ENCODE results near the gene MAP2K3. TPM values are rescaled to one million over a fixed set of nuclear protein-coding genes. Genes with fewer than 3 reads are reported as not detected.

The MAP2K3 gene
- 15.0 and 22.4 TPM in 2 replicates for total RNA-seq

DNA sequence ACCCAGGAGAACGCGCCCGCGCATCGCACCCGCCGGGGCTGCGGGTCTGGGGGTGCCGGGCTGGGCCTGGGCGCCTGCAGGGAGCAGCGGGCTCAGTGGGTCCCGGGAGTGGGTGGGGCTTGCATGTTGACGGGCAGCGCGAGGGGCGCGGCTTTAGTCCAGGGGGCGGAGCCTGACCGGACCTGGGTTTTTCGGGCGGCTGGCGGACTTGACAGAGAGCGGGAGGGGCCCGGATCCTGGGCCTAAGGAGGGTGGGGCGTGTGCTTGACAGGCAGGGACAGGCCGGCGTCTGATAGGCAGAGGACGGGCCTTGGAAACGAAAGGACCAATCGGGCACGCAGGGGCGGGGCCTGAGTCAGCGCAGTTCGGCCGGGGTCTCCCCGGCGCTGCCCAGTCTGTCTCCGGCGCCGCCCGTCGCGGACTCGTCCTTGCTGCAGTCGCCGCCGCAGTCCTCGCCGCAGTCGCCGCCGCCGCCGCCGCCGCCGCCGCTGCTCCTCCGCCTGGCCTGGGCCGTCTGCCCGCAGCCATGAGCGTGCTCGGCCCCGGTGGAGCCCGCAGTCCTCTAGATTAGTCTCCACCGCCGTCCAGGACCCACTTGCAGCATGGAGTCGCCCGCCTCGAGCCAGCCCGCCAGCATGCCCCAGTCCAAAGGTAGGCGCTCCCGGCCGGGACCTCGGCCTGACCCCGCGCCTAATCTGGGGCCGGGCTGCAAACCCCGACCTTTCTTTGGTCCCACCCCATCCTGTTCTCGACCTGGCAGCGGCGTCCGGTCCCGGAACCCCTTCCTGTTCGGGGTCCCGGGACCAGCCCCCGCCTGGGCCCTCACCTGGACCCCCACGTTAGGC lies at the start of gene MAP2K3:
Gene MAP2K3 (plus strand): TSS at position 393 of the 845 bp plus-strand sequence. CDS start 210 bp downstream, at position 603.

DNA sequence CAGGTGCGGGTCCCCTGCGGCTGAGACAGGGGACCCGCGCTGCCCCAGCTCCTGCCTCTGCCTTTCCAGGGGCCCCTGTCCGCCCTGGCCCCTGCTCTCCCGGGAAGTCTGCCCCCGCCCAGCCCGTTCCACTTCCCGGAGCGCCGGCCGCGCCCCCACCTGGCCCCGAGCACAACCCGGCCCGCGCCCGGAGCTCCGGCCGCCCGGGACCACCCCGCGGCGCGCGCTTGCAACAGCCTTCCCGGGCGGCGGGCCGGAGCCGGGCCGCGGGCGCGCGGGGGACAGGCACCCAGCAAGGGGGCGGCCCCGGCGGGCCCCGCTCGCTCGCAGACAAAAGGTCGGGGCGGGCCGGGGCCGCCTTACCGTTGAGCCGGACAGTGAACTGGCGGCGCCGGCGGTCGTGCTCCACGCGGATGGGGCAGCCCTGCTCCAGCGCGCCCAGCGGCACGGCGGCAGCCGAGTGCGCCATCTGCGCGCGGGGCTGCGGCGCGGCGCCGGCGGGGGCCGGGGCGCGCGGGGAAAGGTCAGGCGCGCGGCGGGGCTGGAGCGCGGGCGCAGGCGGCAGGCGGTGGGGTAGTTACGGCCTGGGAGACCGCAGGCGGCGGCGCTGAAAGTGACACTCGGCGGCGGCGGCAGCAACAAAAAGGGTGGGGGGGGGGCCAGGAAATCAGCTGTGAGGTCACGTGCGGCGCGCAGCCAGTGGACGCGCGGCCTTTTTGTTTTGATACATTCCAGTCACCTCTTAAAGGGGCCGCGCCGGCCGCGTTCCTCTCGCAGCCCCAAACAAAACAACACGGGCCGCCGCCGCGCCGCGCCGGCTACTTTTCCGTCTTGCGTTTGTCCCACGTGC lies 31.5 kb upstream of the MAP2K3 start, which contains the start of gene NATD1:
Gene NATD1 (minus strand): TSS at position 615 of the 850 bp plus-strand sequence. CDS start 146 bp downstream, at position 469.

Other genes with a start within 250 kb of the MAP2K3 start
- 159 and 183 TPM in 2 replicates for gene USP22, start 241.7 kb upstream of the MAP2K3 start, total RNA-seq
- 16.0 and 25.2 TPM in 2 replicates for gene DHRS7B, start 157.7 kb upstream of the MAP2K3 start, total RNA-seq
- gene TMEM11, start 70.5 kb upstream of the MAP2K3 start, total RNA-seq: 21.1 and 33.4 TPM in 2 replicates
- gene NATD1, start 31.3 kb upstream of the MAP2K3 start, total RNA-seq: 4.3 and 13.8 TPM in 2 replicates
- 0.26 TPM in 1 of 2 replicates, not detected in the other for gene KCNJ12, start 91.6 kb downstream of the MAP2K3 start, total RNA-seq

Measured in epithelial cell of alveolus of lung (primary cell).